GM19193 (cell line): ENCODE results near the gene QRFP.

Experiments used
- POLR2A ChIP-seq: IDR thresholded peaks from 4 replicates; pipeline ENCODE4 v1.6.1; 2011; ENCODE audit not compliant: insufficient read depth, insufficient read length; ENCODE audit errors: extremely low read depth

QRFP gene

DNA sequence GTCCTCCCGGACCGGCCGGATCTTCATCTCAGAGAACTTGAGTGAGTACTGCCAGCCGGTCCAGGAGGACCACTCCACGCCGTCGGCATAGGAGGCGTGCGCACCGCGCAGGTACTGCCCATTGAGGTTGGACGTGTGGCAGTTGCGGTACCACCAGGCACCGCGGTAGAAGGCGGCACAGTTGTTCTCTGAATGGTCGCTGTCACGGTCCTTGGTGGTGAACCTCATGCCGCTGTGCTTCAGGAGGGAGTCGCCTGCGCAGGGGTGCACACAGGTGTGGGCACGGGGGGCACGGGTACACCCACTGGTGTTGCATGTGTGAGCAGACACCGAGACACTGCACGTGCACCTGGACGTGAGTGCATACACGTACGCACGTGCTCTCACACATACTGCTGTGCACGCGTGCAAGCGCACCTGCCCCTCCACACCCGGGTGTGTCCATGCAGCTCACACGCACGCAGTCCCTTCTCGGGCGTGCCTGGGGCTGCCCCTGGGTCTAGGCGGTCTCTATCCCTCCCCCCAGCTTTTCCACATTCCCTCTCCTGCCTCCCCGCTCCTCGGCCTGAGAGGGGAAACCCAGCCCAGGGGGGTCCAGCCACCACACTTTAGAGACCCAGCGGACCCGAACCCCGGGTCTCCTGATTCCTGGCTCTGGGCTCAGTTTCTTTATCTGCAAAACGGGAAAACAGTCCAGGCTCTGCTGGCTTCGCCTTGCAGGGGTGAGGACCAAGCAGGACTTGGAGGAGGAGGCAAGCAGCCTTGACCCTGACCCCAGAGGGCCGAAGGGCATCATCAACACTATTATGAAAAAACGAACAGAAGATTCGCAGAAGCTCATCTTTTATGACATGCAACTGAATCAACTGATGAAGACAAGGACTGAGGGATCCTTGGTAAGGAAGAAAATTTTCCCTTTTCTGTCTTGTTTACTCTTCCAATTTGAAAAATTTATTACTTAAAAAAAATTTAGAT lies 7.7 kb upstream of the QRFP start:
- TF ChIP-seq POLR2A: no peak

DNA sequence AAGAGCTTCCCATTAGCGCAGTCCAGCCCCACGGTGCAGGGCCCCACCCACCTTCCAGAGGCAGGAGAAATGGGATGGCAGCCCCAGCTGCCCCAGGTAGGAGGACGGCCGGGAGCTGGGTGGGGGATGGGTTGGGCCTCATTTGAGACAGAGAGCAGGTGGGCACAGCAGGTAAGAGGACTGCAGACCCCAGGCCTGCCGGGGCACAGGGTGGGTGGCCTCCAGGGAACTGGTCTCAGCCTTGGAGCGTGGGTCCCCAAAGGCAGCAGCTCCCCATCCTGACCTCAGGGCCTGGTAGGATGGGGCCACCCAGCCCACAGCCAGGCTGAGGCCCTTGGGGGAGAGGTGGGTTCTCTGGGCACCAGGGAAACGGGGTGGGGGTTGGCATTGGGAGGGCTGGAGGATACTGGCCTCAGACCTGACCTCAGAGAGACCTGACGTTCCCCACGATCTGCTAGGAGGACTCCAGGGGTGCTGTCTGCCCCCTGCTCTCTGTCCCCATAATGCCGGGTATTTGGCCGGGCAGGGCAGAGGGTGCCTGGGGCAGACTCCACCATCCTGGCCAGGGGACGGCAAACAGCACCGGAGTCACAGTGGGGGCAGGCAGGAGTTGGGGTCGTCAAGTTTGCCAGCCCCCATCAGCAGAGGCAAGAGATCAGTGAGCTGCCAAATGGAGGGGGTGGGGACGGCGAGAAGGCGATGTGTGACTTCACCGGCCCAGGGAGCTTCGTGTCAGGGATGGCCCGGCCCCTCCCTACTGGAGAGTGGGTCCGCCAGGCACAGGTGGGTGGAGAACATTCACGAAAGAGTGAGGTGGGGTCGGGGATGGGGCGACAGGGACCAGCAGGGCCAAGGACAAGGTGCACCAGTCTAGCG lies 6.8 kb upstream of the QRFP start:
- TF ChIP-seq POLR2A: no peak

DNA sequence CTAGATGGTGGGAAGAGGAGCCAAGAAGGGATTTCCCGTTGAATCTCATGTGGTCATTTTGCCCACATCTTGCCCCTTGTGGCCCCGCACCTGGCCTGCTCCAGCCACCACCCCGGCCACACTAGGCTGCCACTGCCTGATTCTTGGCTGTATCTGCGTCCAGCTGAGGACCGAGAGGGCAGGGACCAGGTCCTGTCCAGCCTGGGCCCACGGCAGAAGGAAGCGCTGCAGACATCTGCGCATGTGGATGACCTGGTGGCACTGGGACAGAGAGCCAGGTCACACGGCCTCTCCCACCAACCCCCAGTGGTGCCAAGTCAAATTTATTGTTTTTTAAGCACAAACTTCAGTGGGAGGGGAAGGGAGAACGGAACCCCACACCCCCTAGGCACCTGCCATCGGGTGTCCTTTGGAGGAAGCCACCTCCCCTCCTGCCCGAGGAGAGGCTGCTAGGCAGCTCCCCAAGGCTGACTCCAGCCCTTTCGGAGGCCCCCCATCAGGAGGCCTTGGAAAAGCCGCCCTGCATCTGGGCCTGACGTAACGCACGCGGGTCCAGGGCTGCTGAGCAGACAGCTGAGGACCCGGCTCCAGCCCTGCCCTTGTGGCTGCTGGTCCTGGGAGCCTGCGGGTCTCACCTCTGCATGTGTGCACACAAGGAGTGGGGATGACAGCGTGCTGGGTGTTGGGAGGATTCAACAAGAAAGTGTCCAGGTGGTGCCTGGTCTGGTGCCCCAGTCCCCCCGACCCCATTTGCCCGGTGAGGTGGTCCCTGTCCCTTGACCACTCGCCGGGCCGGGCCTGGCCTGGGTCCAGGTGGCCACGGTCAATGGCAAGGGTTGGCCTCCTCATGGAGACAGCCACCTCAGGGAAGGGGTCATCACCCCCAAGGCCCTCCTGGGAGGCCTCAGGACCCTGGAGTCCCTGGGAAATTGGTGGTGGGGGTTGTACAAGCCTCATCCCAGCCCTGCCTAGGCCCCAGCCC lies 5.9 kb upstream of the QRFP start:
- no peak for TF ChIP-seq POLR2A

GRCh38 chr9:130901498-130902203 lies 5.0 kb upstream of the QRFP start:
- no peak for TF ChIP-seq POLR2A

DNA sequence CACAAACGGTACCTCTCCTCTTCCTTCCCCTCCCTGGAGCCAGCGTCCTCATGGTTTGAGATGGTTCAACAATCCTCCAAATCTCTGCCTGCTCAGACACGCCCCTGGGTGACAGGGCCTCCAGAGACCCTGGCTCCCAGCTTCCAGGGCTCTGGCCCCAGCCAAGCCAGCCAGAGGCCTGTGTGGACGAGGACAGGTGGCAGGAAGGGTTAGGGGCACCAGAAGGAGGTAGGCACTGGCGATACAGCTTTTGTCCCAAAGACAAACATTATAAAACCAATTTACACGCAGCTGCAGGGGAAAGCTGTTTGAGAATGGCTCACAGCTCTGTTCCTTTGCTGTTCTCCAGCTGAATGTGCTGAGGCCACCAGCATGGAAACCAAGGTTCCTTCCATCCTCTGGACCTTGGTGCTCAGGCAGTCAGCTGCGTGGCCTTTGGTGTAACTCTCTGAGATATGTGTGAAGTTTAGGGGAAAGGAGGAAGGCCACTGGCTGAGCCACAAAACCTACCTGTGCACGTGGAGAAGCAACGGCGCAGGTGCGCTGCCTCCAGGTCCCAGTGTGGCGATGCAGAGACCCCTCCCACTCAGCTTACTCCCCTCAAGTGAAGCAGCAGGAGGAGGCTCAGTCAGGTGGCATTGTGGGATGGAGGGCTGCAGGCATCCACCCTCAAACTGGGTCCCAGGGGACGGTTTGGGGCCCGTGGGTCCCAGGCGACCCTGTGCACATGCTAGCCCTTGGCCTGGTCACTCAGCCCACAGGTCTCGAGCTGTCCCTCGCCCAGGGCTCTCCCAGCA lies 4.3 kb upstream of the QRFP start:
- no peak for TF ChIP-seq POLR2A

DNA sequence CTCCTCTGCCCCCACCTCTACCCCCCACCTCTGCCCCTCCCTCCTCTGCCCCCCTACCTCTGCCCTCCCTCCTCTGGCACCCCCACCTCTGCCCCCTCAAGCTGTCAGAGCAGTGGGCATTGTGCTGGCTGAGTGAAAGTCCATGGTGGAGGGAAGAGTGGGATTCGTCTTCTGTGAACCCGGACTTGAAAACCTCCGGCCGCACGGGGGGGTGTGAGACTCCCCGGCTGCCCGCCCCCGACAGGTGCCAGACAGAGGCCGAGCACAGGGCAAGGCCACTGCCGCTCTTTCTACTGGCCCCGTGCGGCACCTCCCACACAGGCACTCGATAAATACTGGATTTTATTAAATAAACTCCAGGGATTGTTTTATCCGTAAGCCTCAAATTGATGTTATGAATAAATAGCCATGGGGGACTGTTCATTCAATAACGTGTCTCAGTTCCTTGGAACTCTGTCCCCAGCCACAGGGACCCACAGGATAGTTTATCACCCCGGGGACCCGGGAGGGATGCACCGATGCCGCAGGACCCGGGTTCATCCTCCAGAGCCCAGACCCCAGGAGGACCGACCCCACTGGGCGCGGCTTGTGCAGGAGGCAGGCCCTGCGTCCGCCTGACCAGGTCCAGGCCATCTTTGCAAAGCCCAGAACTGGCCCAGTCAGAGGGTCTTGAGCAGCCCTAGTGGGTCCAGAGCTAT lies 2.6 kb upstream of the QRFP start:
- TF ChIP-seq POLR2A: no peak

DNA sequence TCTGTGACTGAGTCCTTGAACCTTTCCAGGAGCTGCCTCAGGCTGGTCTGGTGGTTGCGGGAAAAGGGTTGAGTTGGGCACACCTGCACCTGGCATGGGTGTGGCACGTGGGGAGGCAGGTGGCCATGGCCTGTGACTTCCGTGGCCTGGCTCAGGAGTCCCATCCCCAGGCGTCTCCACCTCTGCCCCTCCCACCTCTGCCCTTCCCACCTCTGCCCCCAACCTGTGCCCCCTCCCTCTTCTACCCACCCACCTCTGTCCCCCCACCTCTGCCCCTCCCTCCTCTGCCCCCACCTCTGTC lies 1.9 kb upstream of the QRFP start:
- no peak for TF ChIP-seq POLR2A

DNA sequence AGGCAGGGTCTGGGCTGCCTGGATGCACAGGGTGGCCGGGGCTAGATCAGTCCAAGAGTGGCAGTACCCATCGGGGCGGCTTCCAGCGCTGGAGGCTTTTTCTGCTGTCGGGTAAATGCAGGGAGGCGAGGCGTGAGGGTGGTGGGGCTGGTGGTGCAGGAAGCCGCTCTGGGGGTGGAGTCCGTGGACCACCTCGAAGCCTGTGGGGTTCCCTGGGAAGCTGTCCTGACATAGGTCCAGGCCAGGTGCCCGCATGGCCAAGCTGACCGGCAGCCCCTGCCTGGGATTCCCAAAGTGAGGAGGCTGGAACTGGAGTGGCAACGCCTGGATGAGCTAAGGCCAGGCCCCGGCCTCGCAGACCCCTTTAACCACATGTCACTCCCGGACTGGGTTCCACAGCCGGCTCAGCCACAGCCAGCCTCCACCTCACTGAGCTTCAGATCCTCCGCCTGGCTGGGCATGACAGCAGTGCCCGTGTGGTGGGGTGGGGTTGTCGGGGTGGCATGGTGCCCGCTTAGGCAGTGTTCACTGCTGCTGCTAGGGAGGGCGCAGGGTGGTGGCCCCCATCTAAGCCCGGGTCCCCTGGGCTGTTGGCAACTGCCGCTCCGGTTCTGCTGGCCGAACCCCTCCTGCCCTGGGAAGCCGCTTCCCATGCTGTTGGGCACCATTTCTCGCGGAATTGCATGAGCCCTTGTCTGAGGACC lies 1.4 kb upstream of the QRFP start:
- TF ChIP-seq POLR2A: no peak

DNA sequence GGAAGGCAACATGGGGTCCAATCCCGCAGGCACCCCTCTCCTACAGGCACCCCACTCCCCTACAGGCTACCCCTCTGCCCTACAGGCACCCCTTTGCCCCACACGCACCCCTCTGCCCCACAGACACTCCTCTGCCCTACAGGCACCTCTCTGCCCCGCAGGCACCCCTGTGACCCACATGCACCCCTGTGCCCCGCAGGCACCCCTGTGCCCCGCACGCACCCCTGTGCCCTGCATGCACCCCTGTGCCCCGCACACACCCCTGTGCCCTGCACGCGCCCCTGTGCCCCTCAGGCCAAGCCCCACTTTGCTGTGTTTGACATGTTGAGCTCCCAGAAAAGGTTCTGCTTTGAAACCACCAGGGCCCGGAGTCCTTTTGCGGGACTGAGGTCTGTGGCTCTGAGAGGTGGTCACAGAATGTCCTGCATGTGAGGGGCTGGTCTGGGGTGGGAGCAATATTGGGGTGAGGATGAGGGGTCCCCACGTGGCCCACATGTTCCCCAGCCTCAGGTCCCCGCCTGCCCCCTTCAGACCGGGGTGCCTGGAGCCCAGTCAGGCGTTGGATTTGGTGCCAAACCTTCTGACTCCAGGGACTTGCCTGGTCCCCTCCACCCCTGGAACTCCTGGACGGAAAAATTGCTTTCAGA lies 616 bp upstream of the QRFP start:
- no peak for TF ChIP-seq POLR2A

GRCh38 chr9:130895481-130896232 lies 955 bp downstream of the QRFP start:
- no peak for TF ChIP-seq POLR2A

DNA sequence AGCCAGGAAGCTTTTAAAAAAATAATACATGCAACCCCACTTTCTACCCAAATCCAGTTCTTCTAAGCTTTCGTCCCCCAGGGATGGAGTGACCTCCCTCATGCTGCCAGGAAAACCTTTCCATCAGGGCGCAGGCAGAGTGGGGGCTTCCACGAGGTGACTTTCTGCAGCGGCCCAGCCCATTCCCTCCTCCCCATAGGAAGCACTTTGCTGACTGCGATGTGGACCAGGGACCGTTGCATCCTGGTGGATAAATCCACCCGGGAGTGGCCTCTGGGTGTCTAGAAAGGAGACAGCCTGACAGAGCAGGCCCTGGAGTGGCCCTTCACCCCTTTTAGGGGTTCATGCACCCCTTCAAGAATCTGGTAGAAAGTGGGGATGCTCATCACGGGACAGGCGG lies 1.6 kb downstream of the QRFP start:
- TF ChIP-seq POLR2A: no peak
